Measurements from ENCODE around the gene POU2F2. TPM values are rescaled to one million over a fixed set of nuclear protein-coding genes. Genes with fewer than 3 reads are reported as not detected.

POU2F2 gene
- total and polyA plus RNA-seq, 3 experiments from 2014 or later, result 8.5 to 47.9 (median 46.7) TPM

DNA sequence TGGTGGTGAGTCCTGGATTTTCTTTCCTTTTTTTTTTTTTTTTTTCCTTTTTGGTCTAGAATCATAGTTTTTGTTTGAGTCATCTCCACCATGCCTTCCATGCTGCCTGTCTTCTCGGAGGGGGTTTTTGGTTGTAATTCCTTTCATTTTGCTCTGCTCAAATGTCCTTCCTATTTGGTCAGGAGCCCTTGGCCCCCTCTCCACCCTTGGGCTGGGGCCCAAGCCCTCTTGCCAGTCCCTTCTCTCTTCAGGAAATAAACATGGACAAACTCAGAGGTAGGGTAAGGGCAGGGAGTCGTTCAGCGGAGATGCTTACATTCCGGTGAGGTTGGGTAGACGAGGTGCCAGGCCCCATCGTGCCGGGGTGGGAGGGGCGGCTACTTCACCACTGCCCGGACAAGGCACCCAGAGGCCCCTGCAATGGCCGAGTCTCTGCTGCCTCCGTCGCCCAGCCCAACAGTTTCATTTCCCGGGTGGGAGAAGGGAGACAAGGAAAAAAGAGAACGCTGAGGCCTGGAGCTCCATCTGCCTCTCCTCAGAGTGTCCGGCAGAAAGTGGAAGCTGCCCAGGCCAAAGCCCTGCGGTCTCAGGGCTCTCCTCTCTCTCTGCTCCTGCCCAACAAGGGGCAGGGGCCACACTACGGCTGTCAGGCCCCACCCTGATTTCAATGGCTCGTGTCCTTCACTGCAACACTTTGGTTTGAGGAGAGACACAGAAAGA, 43.6 kb downstream of the POU2F2 start:
- Mint-ChIP-seq H3K27ac (peak overlapping the region in 3 of 8 donors; percentile 1 to 89 (median 33)), H3K27me3 (no peaks in the 10 kb centered on the region), H3K9me3 (no peaks in the 10 kb centered on the region), H3K4me3 (no peak overlapping the region), H3K4me1 (peaks cover 13 to 42% (median 18%) of the 10 kb centered on the region in 3 donors), H3K36me3 (peaks cover 0 to 22% (median 2%) of the 10 kb centered on the region in 3 donors)
- H3K36me3 ChIP-seq (ENCODE audit: insufficient read depth, low read length), result no peaks in the 10 kb centered on the region
- no peak for DNase-seq
- no peak overlapping the region for H3K4me3 ChIP-seq (ENCODE audit: low read length)
- no peaks in the 10 kb centered on the region for H3K27me3 ChIP-seq (ENCODE audit: insufficient read depth, low read length, poor library complexity, severe bottlenecking)
- H3K27ac ChIP-seq (ENCODE audit: low read depth, low read length), result no peak overlapping the region
- CTCF ChIA-PET, result no interaction called here
- H3K9me3 ChIP-seq (ENCODE audit: low read length), result no peaks in the 10 kb centered on the region
- H3K4me1 ChIP-seq (ENCODE audit: insufficient read depth, low read length), result peaks cover 5% of the 10 kb centered on the region
- POLR2A ChIA-PET, result no interaction called here

DNA sequence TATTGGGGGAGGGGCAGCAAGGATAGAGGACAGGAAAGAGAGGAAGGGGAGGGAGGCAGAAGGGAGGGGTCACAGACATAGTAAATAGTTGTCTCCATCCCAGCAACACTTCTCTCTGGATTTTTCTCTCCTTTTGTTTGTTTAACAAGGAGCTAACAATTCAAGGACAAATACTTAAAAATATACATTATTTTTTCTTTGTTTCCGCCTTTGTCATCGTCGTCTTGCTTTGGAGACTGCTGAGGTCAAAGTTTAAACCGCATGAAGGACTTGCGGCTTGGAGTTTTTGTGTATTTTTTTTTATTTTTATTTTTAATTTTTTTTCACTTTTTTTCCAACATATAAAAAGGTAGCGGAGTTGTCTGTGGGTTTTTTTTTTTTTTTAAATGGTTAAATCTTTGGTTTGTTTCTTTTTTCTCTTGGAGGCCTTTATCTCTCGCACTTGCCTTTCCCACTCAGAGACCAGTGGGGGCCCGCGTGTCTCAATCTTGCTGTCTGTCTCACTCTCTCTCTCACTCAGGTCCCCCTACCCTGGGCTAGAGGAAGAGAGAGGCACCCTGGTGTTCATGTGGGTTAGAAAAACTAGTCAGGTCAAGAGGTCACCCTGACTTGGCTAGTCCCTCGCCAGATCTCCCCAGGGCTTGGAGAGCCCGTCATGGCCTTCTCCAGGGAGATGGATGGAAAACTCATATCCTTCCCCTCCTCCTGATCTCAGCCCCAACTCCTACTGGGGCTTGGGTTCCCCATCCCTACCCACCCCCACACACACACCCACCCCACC, 45.3 kb downstream of the POU2F2 start:
- POLR2A ChIA-PET, result interaction anchor here (0.7 kb wide), 1 partner anchor 125 kb away, joined by 4 read pairs; no protein-coding TSS in a partner anchor
- no peaks in the 10 kb centered on the region for H3K36me3 ChIP-seq (ENCODE audit: insufficient read depth, low read length)
- peaks cover 0 to 16% (median 2%) of the 10 kb centered on the region in 3 donors for H3K36me3 Mint-ChIP-seq
- peak overlapping the region in 1 of 8 donors; percentile 70 for H3K27ac Mint-ChIP-seq
- H3K27me3 Mint-ChIP-seq, result no peaks in the 10 kb centered on the region
- H3K4me1 ChIP-seq (ENCODE audit: insufficient read depth, low read length), result peaks cover 5% of the 10 kb centered on the region
- no peaks in the 10 kb centered on the region for H3K27me3 ChIP-seq (ENCODE audit: insufficient read depth, low read length, poor library complexity, severe bottlenecking)
- H3K27ac ChIP-seq (ENCODE audit: low read depth, low read length), result no peak overlapping the region
- peaks cover 14 to 36% (median 15%) of the 10 kb centered on the region in 3 donors for H3K4me1 Mint-ChIP-seq
- H3K9me3 Mint-ChIP-seq, result no peaks in the 10 kb centered on the region
- no peak for DNase-seq
- CTCF ChIA-PET, result no interaction called here
- no peaks in the 10 kb centered on the region for H3K9me3 ChIP-seq (ENCODE audit: low read length)
- no peak overlapping the region for H3K4me3 Mint-ChIP-seq
- H3K4me3 ChIP-seq (ENCODE audit: low read length), result no peak overlapping the region

DNA sequence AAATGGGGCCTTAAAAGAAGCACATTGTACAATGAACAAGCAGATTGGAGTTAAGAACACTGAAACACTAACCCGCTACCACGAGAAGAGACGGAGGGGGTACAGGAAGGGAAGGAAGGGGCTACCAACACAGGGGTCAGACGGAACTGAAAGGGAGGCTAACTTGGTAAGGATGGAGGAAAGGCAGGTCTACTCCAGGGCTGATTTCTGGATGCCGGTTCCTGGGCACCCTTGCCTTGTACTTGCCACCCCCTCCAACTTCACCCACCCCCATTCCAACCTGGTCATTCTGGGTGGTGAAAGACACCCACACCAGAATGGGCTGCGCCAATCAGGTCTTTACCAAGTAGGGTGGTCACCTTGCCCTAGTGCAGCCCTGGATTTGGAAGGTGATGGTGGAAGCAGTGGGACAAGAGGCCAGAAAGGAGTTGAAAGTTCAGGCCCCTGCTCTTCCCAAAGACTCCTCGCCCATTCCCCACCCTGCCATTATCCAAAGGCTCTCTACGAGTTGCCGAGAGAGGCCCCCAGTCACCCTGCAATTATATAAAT, 46.0 kb downstream of the POU2F2 start:
- Histone ChIP-seq H3K4me3 (ENCODE audit: low read length) (no peak overlapping the region), H3K36me3 (ENCODE audit: insufficient read depth, low read length) (peaks cover 3% of the 10 kb centered on the region), H3K27ac (ENCODE audit: low read depth, low read length) (no peak overlapping the region), H3K27me3 (ENCODE audit: insufficient read depth, low read length, poor library complexity, severe bottlenecking) (no peaks in the 10 kb centered on the region), H3K4me1 (ENCODE audit: insufficient read depth, low read length) (peaks cover 5% of the 10 kb centered on the region), H3K9me3 (ENCODE audit: low read length) (no peaks in the 10 kb centered on the region)
- Mint-ChIP-seq H3K4me3 (no peak overlapping the region), H3K4me1 (peaks cover 20 to 38% (median 21%) of the 10 kb centered on the region in 3 donors), H3K36me3 (peaks cover 5 to 20% (median 7%) of the 10 kb centered on the region in 3 donors), H3K9me3 (no peaks in the 10 kb centered on the region), H3K27me3 (no peaks in the 10 kb centered on the region), H3K27ac (peak overlapping the region in 1 of 8 donors; percentile 70)
- DNase-seq, result no peak
- ChIA-PET POLR2A (interaction anchor here (0.7 kb wide), 1 partner anchor 124 kb away, joined by 4 read pairs; no protein-coding TSS in a partner anchor), CTCF (no interaction called here)

- H3K9me3 ChIP-seq (ENCODE audit: low read length), result no peaks in the 10 kb centered on the region
- peaks cover 9 to 21% (median 11%) of the 10 kb centered on the region in 3 donors for H3K4me1 Mint-ChIP-seq
- H3K36me3 ChIP-seq (ENCODE audit: insufficient read depth, low read length), result peaks cover 12% of the 10 kb centered on the region
- ChIA-PET POLR2A (no interaction called here), CTCF (no interaction called here)
- peak overlapping the region in 2 of 8 donors; percentile 40 to 61 for H3K27ac Mint-ChIP-seq
- H3K27ac ChIP-seq (ENCODE audit: low read depth, low read length), result no peak overlapping the region
- H3K27me3 Mint-ChIP-seq, result no peaks in the 10 kb centered on the region
- no peaks in the 10 kb centered on the region for H3K4me1 ChIP-seq (ENCODE audit: insufficient read depth, low read length)
- no peak for DNase-seq
- no peak overlapping the region for H3K4me3 ChIP-seq (ENCODE audit: low read length)
- no peaks in the 10 kb centered on the region for H3K27me3 ChIP-seq (ENCODE audit: insufficient read depth, low read length, poor library complexity, severe bottlenecking)
- H3K4me3 Mint-ChIP-seq, result no peak overlapping the region
- peaks cover 6 to 41% (median 12%) of the 10 kb centered on the region in 3 donors for H3K36me3 Mint-ChIP-seq
- no peaks in the 10 kb centered on the region for H3K9me3 Mint-ChIP-seq
Measured at GRCh38 chr19:42083537-42083936, 48.7 kb downstream of the POU2F2 start.

GRCh38 chr19:42081584-42082203, 50.6 kb downstream of the POU2F2 start:
- Mint-ChIP-seq H3K36me3 (peaks cover 6 to 49% (median 12%) of the 10 kb centered on the region in 3 donors), H3K27me3 (no peaks in the 10 kb centered on the region), H3K4me1 (peaks cover 27 to 34% (median 28%) of the 10 kb centered on the region in 3 donors), H3K9me3 (no peaks in the 10 kb centered on the region), H3K27ac (peak overlapping the region in 4 of 8 donors; percentile 12 to 45 (median 32)), H3K4me3 (peak overlapping the region in 1 of 7 donors; percentile 73)
- DNase-seq, result no peak
- Histone ChIP-seq H3K27me3 (ENCODE audit: insufficient read depth, low read length, poor library complexity, severe bottlenecking) (no peaks in the 10 kb centered on the region), H3K9me3 (ENCODE audit: low read length) (no peaks in the 10 kb centered on the region), H3K36me3 (ENCODE audit: insufficient read depth, low read length) (peaks cover 12% of the 10 kb centered on the region), H3K4me1 (ENCODE audit: insufficient read depth, low read length) (peaks cover 14% of the 10 kb centered on the region), H3K27ac (ENCODE audit: low read depth, low read length) (no peak overlapping the region), H3K4me3 (ENCODE audit: low read length) (no peak overlapping the region)
- ChIA-PET CTCF (interaction anchor here (1.1 to 1.2 kb wide), 2 partner anchors 13 to 42 kb away, joined by 3 read pairs; no protein-coding TSS in a partner anchor), POLR2A (no interaction called here)

GRCh38 chr19:42080764-42081375, 51.4 kb downstream of the POU2F2 start:
- H3K4me3 Mint-ChIP-seq, result peak overlapping the region in 1 of 7 donors; percentile 73
- peaks cover 6 to 55% (median 12%) of the 10 kb centered on the region in 3 donors for H3K36me3 Mint-ChIP-seq
- DNase-seq, result no peak

GRCh38 chr19:42079886-42080763, 52.1 kb downstream of the POU2F2 start:
- DNase-seq, result no peak
- Histone ChIP-seq H3K36me3 (ENCODE audit: insufficient read depth, low read length) (peaks cover 12% of the 10 kb centered on the region), H3K27me3 (ENCODE audit: insufficient read depth, low read length, poor library complexity, severe bottlenecking) (no peaks in the 10 kb centered on the region), H3K27ac (ENCODE audit: low read depth, low read length) (no peak overlapping the region), H3K9me3 (ENCODE audit: low read length) (no peaks in the 10 kb centered on the region), H3K4me1 (ENCODE audit: insufficient read depth, low read length) (peaks cover 19% of the 10 kb centered on the region), H3K4me3 (ENCODE audit: low read length) (no peak overlapping the region)
- ChIA-PET POLR2A (no interaction called here), CTCF (no interaction called here)
- peak overlapping the region in 1 of 7 donors; percentile 29 for H3K4me3 Mint-ChIP-seq
- peaks cover 6 to 58% (median 14%) of the 10 kb centered on the region in 3 donors for H3K36me3 Mint-ChIP-seq
- H3K27ac Mint-ChIP-seq, result peak overlapping the region in 3 of 8 donors; percentile 35 to 85 (median 56)
- H3K4me1 Mint-ChIP-seq, result peaks cover 37 to 47% (median 40%) of the 10 kb centered on the region in 3 donors
- peaks cover 0 to 2% of the 10 kb centered on the region in 2 donors for H3K27me3 Mint-ChIP-seq
- no peaks in the 10 kb centered on the region for H3K9me3 Mint-ChIP-seq

More at GRCh38 chr19:42080764-42081375, 51.4 kb downstream of the POU2F2 start:
- peaks cover 12% of the 10 kb centered on the region for H3K36me3 ChIP-seq (ENCODE audit: insufficient read depth, low read length)
- no peaks in the 10 kb centered on the region for H3K27me3 ChIP-seq (ENCODE audit: insufficient read depth, low read length, poor library complexity, severe bottlenecking)
- H3K27ac ChIP-seq (ENCODE audit: low read depth, low read length), result no peak overlapping the region
- Mint-ChIP-seq H3K27ac (peak overlapping the region in 2 of 8 donors; percentile 32 to 51), H3K27me3 (peaks cover 0 to under 1% of the 10 kb centered on the region in 2 donors), H3K9me3 (no peaks in the 10 kb centered on the region), H3K4me1 (peaks cover 30 to 39% (median 32%) of the 10 kb centered on the region in 3 donors)
- no peak overlapping the region for H3K4me3 ChIP-seq (ENCODE audit: low read length)
- H3K9me3 ChIP-seq (ENCODE audit: low read length), result no peaks in the 10 kb centered on the region
- H3K4me1 ChIP-seq (ENCODE audit: insufficient read depth, low read length), result peaks cover 16% of the 10 kb centered on the region
- ChIA-PET CTCF (interaction anchor here (1.1 kb wide), 1 partner anchor 43 kb away, joined by 3 read pairs; no protein-coding TSS in a partner anchor), POLR2A (no interaction called here)
